Activated CD8-positive, alpha-beta T cell treated with anti-CD3 and anti-CD28 coated beads for 36 hours (primary cell): ENCODE measurements around the gene CDH23. TPM values are rescaled to one million over a fixed set of nuclear protein-coding genes. Genes with fewer than 3 reads are reported as not detected.

Experiments
- ATAC-seq: fragments of 200-7000 bp; cut with Tn5 transposase; one replicate; pipeline ENCODE4 v1.10.0; 2021; ENCODE audit warnings: mild to moderate bottlenecking, moderate library complexity
- CTCF ChIA-PET: fragments of 350-600 bp; sonication (Branson Sonifier 250); formaldehyde crosslinking; loops from one replicate; lab custom pipeline; 2021; ENCODE audit warnings: antibody characterized with exemption; lab: Charles Lee
- POLR2A ChIA-PET: fragments of 350-600 bp; sonication (Branson Sonifier 250); formaldehyde crosslinking; loops from one replicate; lab custom pipeline; 2021; ENCODE audit warnings: antibody characterized with exemption; lab: Charles Lee
- DNase-seq: peaks from one replicate; pipeline ENCODE4 v3.0.0-alpha.2; 2020
- H3K27ac Mint-ChIP-seq: one replicate; pipeline ENCODE4 v1.8.0; 2021; ENCODE audit warnings: mild to moderate bottlenecking, mixed read lengths
- H3K27me3 Mint-ChIP-seq: one replicate; pipeline ENCODE4 v1.8.0; 2021; ENCODE audit warnings: mixed read lengths
- H3K36me3 Mint-ChIP-seq: one replicate; pipeline ENCODE4 v1.8.0; 2021; ENCODE audit warnings: low read depth, mixed read lengths
- H3K4me1 Mint-ChIP-seq: one replicate; pipeline ENCODE4 v1.8.0; 2021; ENCODE audit warnings: low read depth, mixed read lengths
- H3K4me3 Mint-ChIP-seq: one replicate; pipeline ENCODE4 v1.8.0; 2021; ENCODE audit warnings: mild to moderate bottlenecking, moderate library complexity, mixed read lengths
- H3K9me3 Mint-ChIP-seq: one replicate; pipeline ENCODE4 v1.8.0; 2021; ENCODE audit warnings: mixed read lengths
- CTCF ChIP-seq: fragments of 200-600 bp; IDR thresholded peaks from one replicate; pipeline ENCODE4 v1.8.0; 2022; ENCODE audit warnings: antibody characterized with exemption, mild to moderate bottlenecking
- intact Hi-C: fragments of 100-400 bp; cut with micrococcal nuclease; formaldehyde crosslinking; loops from one replicate; pipeline ENCODE4 v1.10.0; 2022
- total RNA-seq, 2 experiments: library from RNA; stranded (reverse); gene quantifications; one replicate each; pipeline ENCODE4 v1.2.3, GENCODE V29; 2021

The CDH23 gene
- total RNA-seq, 2 experiments from 2014 or later, result 2.4 to 2.7 TPM

DNA sequence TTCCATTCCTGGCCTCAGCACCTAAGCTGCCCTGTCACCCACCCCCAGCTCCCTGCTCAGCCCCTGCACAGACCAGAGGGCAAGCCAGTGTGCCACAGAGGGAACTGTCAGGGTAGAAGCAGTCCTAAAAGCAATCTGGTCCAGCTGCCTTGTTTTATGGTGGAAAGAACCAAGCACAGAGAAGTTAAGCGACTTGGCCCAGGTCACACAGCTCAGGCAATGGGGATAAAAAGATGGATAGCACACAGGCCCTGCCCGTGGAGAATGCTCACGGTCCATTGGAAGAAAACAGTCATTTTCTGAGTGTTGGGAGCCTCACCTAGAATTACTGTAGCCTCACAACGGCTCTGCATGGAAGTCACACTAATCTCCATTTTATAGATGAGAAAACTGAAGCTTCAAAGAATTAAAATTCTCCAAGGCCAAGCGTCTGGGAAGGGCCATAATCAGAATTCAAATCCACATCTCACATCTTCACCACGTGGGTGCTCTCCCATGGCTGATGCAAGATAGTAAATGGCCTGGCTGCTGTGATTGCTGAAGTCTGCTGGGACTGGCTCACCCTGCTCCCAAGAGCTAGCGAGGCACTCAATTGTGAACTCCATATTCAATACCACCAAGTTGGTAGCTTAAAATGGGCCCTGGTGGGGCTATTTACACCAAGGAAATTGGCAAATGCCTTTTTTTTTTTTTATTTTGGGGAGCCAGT is 296.0 kb downstream of the CDH23 start:
- intact Hi-C loops, result no loop called here
- Mint-ChIP-seq H3K36me3 (no peaks in the 10 kb centered on the region), H3K9me3 (peaks cover 6% of the 10 kb centered on the region), H3K27ac (no peak overlapping the region), H3K4me1 (peaks cover 32% of the 10 kb centered on the region), H3K4me3 (no peak overlapping the region), H3K27me3 (no peaks in the 10 kb centered on the region)
- no peak for ATAC-seq
- POLR2A ChIA-PET, result interaction anchor here (1.2 kb wide), 1 partner anchor 80 kb away, joined by 3 read pairs; the partner anchor contains the start of gene VSIR
- CTCF ChIA-PET, result interaction anchor here (1.0 to 12.2 kb wide), 5 partner anchors 17 to 204 kb away, joined by 3 to 189 read pairs (median 4); partner anchors contain the start of gene VSIR
- no peak for TF ChIP-seq CTCF
- DNase-seq, result no peak

GRCh38 chr10:71693377-71693776 is 296.7 kb downstream of the CDH23 start:
- Mint-ChIP-seq H3K36me3 (no peaks in the 10 kb centered on the region), H3K4me1 (peaks cover 36% of the 10 kb centered on the region), H3K4me3 (no peak overlapping the region), H3K27ac (no peak overlapping the region), H3K9me3 (no peaks in the 10 kb centered on the region), H3K27me3 (no peaks in the 10 kb centered on the region)
- intact Hi-C loops, result no loop called here
- TF ChIP-seq CTCF, result no peak
- no peak for DNase-seq
- CTCF ChIA-PET, result interaction anchor here (0.9 to 12.2 kb wide), 6 partner anchors 9 to 309 kb away, joined by 3 to 189 read pairs (median 3); partner anchors contain the start of gene VSIR
- no peak for ATAC-seq
- POLR2A ChIA-PET, result no interaction called here

DNA sequence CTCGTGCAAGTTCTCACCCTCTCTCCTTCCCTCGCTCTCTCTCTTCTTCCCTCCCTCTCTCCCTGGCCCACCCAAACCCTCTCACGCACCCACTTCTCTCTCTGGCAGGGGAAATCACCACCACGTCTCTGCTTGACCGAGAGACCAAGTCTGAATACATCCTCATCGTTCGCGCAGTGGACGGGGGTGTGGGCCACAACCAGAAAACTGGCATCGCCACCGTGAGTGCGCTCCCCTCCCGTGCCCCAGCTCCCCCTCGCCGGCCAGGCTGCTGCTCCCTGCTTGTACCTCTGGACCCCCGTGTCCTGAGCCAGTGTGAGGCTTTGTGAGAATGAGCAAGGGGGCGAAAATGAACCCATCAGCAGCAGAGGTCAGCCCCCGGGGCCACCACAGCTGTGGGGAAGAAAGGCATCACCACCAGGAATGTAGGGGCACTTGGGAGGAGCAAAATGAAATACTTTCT is 297.4 kb downstream of the CDH23 start:
- Mint-ChIP-seq H3K27me3 (no peaks in the 10 kb centered on the region), H3K4me1 (peaks cover 43% of the 10 kb centered on the region), H3K4me3 (no peak overlapping the region), H3K9me3 (no peaks in the 10 kb centered on the region), H3K36me3 (no peaks in the 10 kb centered on the region), H3K27ac (no peak overlapping the region)
- no peak for TF ChIP-seq CTCF
- intact Hi-C loops, result no loop called here
- ATAC-seq (no peak), DNase-seq (no peak)
- ChIA-PET CTCF (interaction anchor here (0.9 to 12.2 kb wide), 8 partner anchors 9 to 310 kb away, joined by 3 to 189 read pairs (median 4); partner anchors contain the start of gene VSIR), POLR2A (interaction anchor here (1.0 to 1.2 kb wide), 2 partner anchors 36 to 79 kb away, joined by 3 to 4 read pairs; partner anchors contain the start of gene VSIR)

DNA sequence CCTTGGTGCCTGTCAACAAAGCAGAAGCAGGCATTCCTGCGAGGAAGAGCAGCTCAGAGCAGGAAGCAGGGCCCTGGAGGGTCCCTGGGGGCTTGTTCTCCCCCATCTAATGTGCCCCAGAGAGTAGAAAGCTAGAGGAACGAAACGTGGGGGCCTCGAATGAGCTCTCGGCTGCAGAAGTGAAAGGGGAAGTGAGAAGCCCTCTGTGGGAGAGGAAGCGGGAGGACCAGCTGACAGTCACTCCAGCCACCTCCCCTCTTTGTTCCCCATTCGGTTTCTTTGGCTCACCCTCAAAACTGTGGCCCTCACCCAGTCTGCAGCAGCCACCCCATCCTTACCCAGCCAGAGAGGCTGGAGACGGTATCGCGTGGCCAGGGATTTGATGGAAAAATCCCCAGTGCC is 297.8 kb downstream of the CDH23 start:
- CTCF ChIA-PET, result interaction anchor here (0.8 to 12.2 kb wide), 8 partner anchors 10 to 310 kb away, joined by 3 to 189 read pairs (median 4); partner anchors contain the start of genes CDH23 and VSIR
- peaks cover 48% of the 10 kb centered on the region for H3K4me1 Mint-ChIP-seq
- H3K36me3 Mint-ChIP-seq, result no peaks in the 10 kb centered on the region
- intact Hi-C loops, result no loop called here
- no peaks in the 10 kb centered on the region for H3K27me3 Mint-ChIP-seq
- DNase-seq, result peak; percentile 68
- POLR2A ChIA-PET, result interaction anchor here (1.0 to 1.2 kb wide), 2 partner anchors 35 to 79 kb away, joined by 3 to 4 read pairs; partner anchors contain the start of gene VSIR
- ATAC-seq, result peak; percentile 51
- peak overlapping the region; percentile 33 for H3K4me3 Mint-ChIP-seq
- no peak for TF ChIP-seq CTCF
- H3K9me3 Mint-ChIP-seq, result no peaks in the 10 kb centered on the region
- no peak overlapping the region for H3K27ac Mint-ChIP-seq
